KMS-11 (cell line): ENCODE data around the gene SPDL1.

Experiments
- H2AFZ ChIP-seq: fragments of 200-600 bp; sonication (generic); 2 replicates; pipeline ENCODE4 v1.6.1; 2016; ENCODE audit warnings: antibody characterized with exemption, mixed run types, low read depth
- H3K27ac ChIP-seq: fragments of 200-600 bp; sonication (generic); 2 replicates; pipeline ENCODE4 v1.6.1; 2016; ENCODE audit warnings: mild to moderate bottlenecking, mixed run types
- H3K27me3 ChIP-seq: fragments of 200-600 bp; sonication (generic); 2 replicates; pipeline ENCODE4 v1.6.1; 2017; ENCODE audit warnings: mild to moderate bottlenecking, low read depth, mixed run types, moderate library complexity; ENCODE audit not compliant: insufficient read depth
- H3K36me3 ChIP-seq: fragments of 200-600 bp; sonication (generic); 2 replicates; pipeline ENCODE4 v1.6.1; 2017; ENCODE audit warnings: mild to moderate bottlenecking, mixed run types; ENCODE audit not compliant: insufficient read depth
- H3K4me1 ChIP-seq: fragments of 200-600 bp; sonication (generic); 2 replicates; pipeline ENCODE4 v1.6.1; 2016; ENCODE audit warnings: mild to moderate bottlenecking, low read depth, mixed run types; ENCODE audit not compliant: poor library complexity, severe bottlenecking
- H3K4me2 ChIP-seq: fragments of 200-600 bp; sonication (generic); 2 replicates; pipeline ENCODE4 v1.7.0; 2016; ENCODE audit warnings: mild to moderate bottlenecking, mixed run types
- H3K4me3 ChIP-seq: fragments of 200-600 bp; sonication (generic); IDR thresholded peaks from 2 replicates; pipeline ENCODE4 v1.6.1; 2017; ENCODE audit warnings: low read depth, low read length, mixed read lengths; ENCODE audit not compliant: insufficient read depth
- H3K79me2 ChIP-seq: fragments of 200-600 bp; sonication (generic); 2 replicates; pipeline ENCODE4 v1.6.1; 2016; ENCODE audit warnings: low read depth, mixed run types; ENCODE audit not compliant: insufficient read depth
- H3K9ac ChIP-seq: fragments of 200-600 bp; sonication (generic); 2 replicates; pipeline ENCODE4 v1.6.1; 2016; ENCODE audit warnings: mild to moderate bottlenecking, mixed run types
- H4K20me1 ChIP-seq: fragments of 200-600 bp; sonication (generic); 2 replicates; pipeline ENCODE4 v1.6.1; 2016; ENCODE audit warnings: mild to moderate bottlenecking, mixed run types; ENCODE audit not compliant: insufficient read depth
- TF ChIP-seq, protein P1 (sequence below): fragments of 200-600 bp; sonication (generic); conservative IDR thresholded peaks from 2 replicates; pipeline ENCODE4 v1.6.1; 2017; ENCODE audit warnings: low read depth, mild to moderate bottlenecking, antibody characterized with exemption, low read length, moderate library complexity, mixed read lengths

SPDL1 gene

DNA sequence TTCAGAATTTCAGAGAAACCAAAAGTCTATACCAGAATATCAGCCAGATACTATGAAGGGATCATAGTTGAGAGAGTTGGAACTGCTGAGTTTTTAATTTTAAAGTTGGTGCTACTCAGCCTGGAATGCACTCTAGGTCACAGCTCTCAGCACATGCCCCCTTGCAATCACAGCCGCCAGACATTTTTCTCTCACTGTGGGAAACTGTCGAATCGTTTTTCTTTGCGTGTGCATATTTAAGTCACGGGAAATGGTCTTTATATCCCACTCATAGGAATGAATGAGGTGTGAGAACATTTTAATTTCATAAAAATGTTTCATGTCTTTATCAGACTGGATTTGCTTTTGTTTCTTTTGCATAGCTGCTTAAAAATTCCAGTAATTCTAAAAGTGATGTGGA is 12.2 kb upstream of the SPDL1 start:
- Histone ChIP-seq H3K4me1 (no peaks in the 10 kb centered on the region), H3K4me2 (no peak overlapping the region), H3K36me3 (no peaks in the 10 kb centered on the region), H4K20me1 (no peaks in the 10 kb centered on the region), H2AFZ (no peak overlapping the region), H3K27ac (no peak overlapping the region), H3K4me3 (no peak overlapping the region), H3K9ac (no peak overlapping the region), H3K79me2 (no peaks in the 10 kb centered on the region), H3K27me3 (no peaks in the 10 kb centered on the region)
- TF ChIP-seq, protein P1, sequence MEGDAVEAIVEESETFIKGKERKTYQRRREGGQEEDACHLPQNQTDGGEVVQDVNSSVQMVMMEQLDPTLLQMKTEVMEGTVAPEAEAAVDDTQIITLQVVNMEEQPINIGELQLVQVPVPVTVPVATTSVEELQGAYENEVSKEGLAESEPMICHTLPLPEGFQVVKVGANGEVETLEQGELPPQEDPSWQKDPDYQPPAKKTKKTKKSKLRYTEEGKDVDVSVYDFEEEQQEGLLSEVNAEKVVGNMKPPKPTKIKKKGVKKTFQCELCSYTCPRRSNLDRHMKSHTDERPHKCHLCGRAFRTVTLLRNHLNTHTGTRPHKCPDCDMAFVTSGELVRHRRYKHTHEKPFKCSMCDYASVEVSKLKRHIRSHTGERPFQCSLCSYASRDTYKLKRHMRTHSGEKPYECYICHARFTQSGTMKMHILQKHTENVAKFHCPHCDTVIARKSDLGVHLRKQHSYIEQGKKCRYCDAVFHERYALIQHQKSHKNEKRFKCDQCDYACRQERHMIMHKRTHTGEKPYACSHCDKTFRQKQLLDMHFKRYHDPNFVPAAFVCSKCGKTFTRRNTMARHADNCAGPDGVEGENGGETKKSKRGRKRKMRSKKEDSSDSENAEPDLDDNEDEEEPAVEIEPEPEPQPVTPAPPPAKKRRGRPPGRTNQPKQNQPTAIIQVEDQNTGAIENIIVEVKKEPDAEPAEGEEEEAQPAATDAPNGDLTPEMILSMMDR: no peak

DNA sequence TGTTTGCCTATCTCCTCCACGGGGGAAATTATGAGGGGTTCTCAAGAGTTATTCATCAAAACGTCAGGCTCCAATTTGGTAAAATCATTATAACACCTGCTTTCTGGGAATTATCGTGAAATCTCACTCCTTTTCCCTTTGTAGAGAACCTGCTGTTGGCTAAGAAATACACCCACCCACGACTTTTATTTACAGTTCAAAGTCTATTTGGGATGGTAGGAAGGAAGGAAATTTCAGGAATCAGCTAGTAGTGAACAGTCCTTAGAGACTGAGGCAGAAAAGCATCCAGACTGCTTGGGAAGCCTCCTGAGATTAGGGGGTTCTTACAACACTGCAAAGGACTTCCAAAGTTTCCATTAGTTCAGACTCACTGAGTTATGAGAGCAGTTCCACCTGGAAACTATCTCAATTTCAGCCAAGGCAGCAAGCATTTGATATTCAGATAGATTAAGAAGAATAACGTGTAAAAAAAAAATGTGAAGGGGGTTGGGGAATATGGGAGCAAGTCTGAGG is 9.4 kb upstream of the SPDL1 start:
- Histone ChIP-seq H3K4me1 (no peaks in the 10 kb centered on the region), H2AFZ (no peak overlapping the region), H4K20me1 (no peaks in the 10 kb centered on the region), H3K36me3 (no peaks in the 10 kb centered on the region), H3K9ac (no peak overlapping the region), H3K4me2 (no peak overlapping the region), H3K27me3 (no peaks in the 10 kb centered on the region), H3K4me3 (no peak overlapping the region), H3K79me2 (no peaks in the 10 kb centered on the region), H3K27ac (no peak overlapping the region)
- TF ChIP-seq, protein P1: no peak

DNA sequence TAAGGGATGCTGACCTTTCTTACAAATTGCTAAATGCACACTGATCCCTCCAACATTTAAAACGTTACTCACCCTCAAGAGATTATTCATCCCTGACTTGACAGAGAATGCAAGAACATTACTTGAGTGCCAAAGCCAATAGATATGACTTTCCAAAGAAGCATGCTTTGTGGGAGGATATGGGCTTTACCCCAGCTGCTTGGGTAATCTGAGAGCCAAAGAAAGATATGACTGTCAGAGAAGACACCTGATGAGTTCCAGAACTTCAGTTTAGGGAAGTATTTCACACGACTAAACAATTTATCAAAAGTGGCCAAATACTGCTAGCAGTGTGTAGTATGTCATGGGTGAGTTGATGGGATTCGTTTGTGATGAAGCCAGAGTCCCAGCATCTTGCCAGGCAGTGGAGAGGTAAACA is 7.4 kb upstream of the SPDL1 start:
- Histone ChIP-seq H2AFZ (no peak overlapping the region), H3K27ac (no peak overlapping the region), H4K20me1 (no peaks in the 10 kb centered on the region), H3K9ac (no peak overlapping the region), H3K4me1 (no peaks in the 10 kb centered on the region), H3K4me3 (no peak overlapping the region), H3K27me3 (no peaks in the 10 kb centered on the region), H3K4me2 (no peak overlapping the region), H3K79me2 (no peaks in the 10 kb centered on the region), H3K36me3 (no peaks in the 10 kb centered on the region)
- TF ChIP-seq, protein P1: no peak

DNA sequence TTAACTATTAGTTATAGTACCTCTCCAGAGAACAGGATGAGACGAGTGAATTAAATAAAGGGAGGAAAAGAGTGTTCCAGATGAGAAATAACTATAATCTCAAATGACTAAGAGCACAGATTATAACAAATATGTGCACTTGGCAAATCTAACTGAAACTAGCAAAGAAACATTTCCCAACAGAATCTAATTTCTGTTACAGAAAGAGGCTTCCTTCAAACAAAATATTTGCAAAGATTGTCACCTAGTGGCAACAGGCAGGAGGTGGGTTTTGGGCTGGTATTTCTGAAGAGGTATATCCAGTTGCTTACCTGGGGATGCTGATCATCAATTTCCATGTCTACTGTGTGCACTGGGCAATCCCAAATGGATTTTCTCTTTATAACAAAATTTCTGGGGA is 5.6 kb upstream of the SPDL1 start:
- TF ChIP-seq, protein P1: no peak
- Histone ChIP-seq H3K27ac (no peak overlapping the region), H3K79me2 (no peaks in the 10 kb centered on the region), H3K27me3 (no peaks in the 10 kb centered on the region), H3K4me3 (no peak overlapping the region), H3K4me2 (no peak overlapping the region), H3K36me3 (no peaks in the 10 kb centered on the region), H3K9ac (no peak overlapping the region), H4K20me1 (no peaks in the 10 kb centered on the region), H3K4me1 (no peaks in the 10 kb centered on the region), H2AFZ (no peak overlapping the region)
